Pons (tissue), 1 donor: ENCODE measurements around the gene ASB7.

Source experiments
- DNase-seq: peaks from one replicate; pipeline ENCODE4 v3.0.0-alpha.2; 2016; ENCODE audit warnings: low spot score

Gene ASB7

GRCh38 chr15:100597862-100598261 is 4.5 kb upstream of the ASB7 start:
- DNase-seq, result no peak

GRCh38 chr15:100598655-100599054 is 3.7 kb upstream of the ASB7 start:
- DNase-seq, result no peak

GRCh38 chr15:100601163-100601562 is 1.2 kb upstream of the ASB7 start:
- peak; percentile 26 for DNase-seq

GRCh38 chr15:100601617-100602063 is 749 bp upstream of the ASB7 start:
- DNase-seq, result no peak

- no peak for DNase-seq
Observed at GRCh38 chr15:100602823-100603393, 519 bp downstream of the ASB7 start.

- no peak for DNase-seq
Observed at GRCh38 chr15:100612539-100612938, 10.2 kb downstream of the ASB7 start.

- DNase-seq, result no peak
Observed at GRCh38 chr15:100613208-100613607, 10.8 kb downstream of the ASB7 start.

GRCh38 chr15:100614336-100614735 is 11.9 kb downstream of the ASB7 start:
- no peak for DNase-seq

- DNase-seq, result no peak
Observed at GRCh38 chr15:100614918-100615317, 12.5 kb downstream of the ASB7 start.

GRCh38 chr15:100615801-100616200 is 13.4 kb downstream of the ASB7 start:
- DNase-seq, result no peak

- no peak for DNase-seq
Observed at GRCh38 chr15:100616700-100617099, 14.3 kb downstream of the ASB7 start.

- DNase-seq, result no peak
Observed at GRCh38 chr15:100623301-100623700, 20.9 kb downstream of the ASB7 start.

- DNase-seq, result peak; percentile 81
Observed at GRCh38 chr15:100627789-100628395, 25.5 kb downstream of the ASB7 start.

- no peak for DNase-seq
Observed at GRCh38 chr15:100628746-100629145, 26.4 kb downstream of the ASB7 start.

GRCh38 chr15:100631831-100632230 is 29.4 kb downstream of the ASB7 start:
- DNase-seq, result no peak

GRCh38 chr15:100633763-100634075 is 31.3 kb downstream of the ASB7 start:
- no peak for DNase-seq

GRCh38 chr15:100635406-100636071 is 33.1 kb downstream of the ASB7 start:
- DNase-seq, result no peak

- DNase-seq, result no peak
Observed at GRCh38 chr15:100638177-100638730, 35.9 kb downstream of the ASB7 start.

GRCh38 chr15:100642213-100642949 is 40.0 kb downstream of the ASB7 start:
- DNase-seq, result no peak

GRCh38 chr15:100642950-100643338 is 40.6 kb downstream of the ASB7 start:
- DNase-seq, result no peak

GRCh38 chr15:100645671-100646070 is 43.3 kb downstream of the ASB7 start:
- DNase-seq, result no peak

GRCh38 chr15:100648951-100649350 is 46.6 kb downstream of the ASB7 start:
- no peak for DNase-seq

GRCh38 chr15:100650685-100651084 is 48.3 kb downstream of the ASB7 start:
- no peak for DNase-seq
